ENCODE results near the gene FAM161B. TPM values are rescaled to one million over a fixed set of nuclear protein-coding genes. Genes with fewer than 3 reads are reported as not detected.

FAM161B gene
- total RNA-seq, 2 donors from 2014 or later: 2.9 to 4.5 TPM

- Histone ChIP-seq H3K27me3 (replicated peaks; ENCODE audit: insufficient read depth) (no peaks in the 10 kb centered on the region), H3K4me1 (ENCODE audit: control insufficient read depth in 1 of 2, low read depth in 2 of 2) (peaks cover 17 to 31% of the 10 kb centered on the region in 2 donors), H3K9me3 (no peaks in the 10 kb centered on the region), H3K27ac (no peak overlapping the region), H3K4me3 (peak overlapping the region; percentile 79), H3K36me3 (peaks cover 5% of the 10 kb centered on the region)
- TF ChIP-seq CTCF (IDR thresholded peaks at IDR 0.05): no peak
- ATAC-seq (ENCODE audit: insufficient number of reproducible peaks, low FRiP score, low read depth) (no peak), DNase-seq (ENCODE audit: low spot score) (no peak)
Measured at GRCh38 chr14:73888460-73888725, 61.5 kb downstream of the FAM161B start.

GRCh38 chr14:73887694-73888459, 62.0 kb downstream of the FAM161B start:
- Histone ChIP-seq H3K4me1 (ENCODE audit: control insufficient read depth in 1 of 2, low read depth in 2 of 2) (peaks cover 17 to 31% of the 10 kb centered on the region in 2 donors), H3K4me3 (peak overlapping the region; percentile 79), H3K27ac (peak overlapping the region; percentile 85 to 97), H3K27me3 (replicated peaks; ENCODE audit: insufficient read depth) (no peaks in the 10 kb centered on the region), H3K9me3 (no peaks in the 10 kb centered on the region), H3K36me3 (peaks cover 5% of the 10 kb centered on the region)
- no peak for DNase-seq (ENCODE audit: low spot score)
- no peak for ATAC-seq (ENCODE audit: insufficient number of reproducible peaks, low FRiP score, low read depth)
- no peak for TF ChIP-seq CTCF (IDR thresholded peaks at IDR 0.05)

- H3K27ac ChIP-seq: peak overlapping the region; percentile 85 to 97
- H3K27me3 ChIP-seq (replicated peaks; ENCODE audit: insufficient read depth): no peaks in the 10 kb centered on the region
- H3K36me3 ChIP-seq: peaks cover 3% of the 10 kb centered on the region
- DNase-seq (ENCODE audit: low spot score) (no peak), ATAC-seq (ENCODE audit: insufficient number of reproducible peaks, low FRiP score, low read depth) (no peak)
- peaks cover 17 to 31% of the 10 kb centered on the region in 2 donors for H3K4me1 ChIP-seq (ENCODE audit: control insufficient read depth in 1 of 2, low read depth in 2 of 2)
- no peak for TF ChIP-seq CTCF (IDR thresholded peaks at IDR 0.05)
- no peaks in the 10 kb centered on the region for H3K9me3 ChIP-seq
- H3K4me3 ChIP-seq: peak overlapping the region; percentile 79
Measured at GRCh38 chr14:73887318-73887616, 62.6 kb downstream of the FAM161B start.

- no peaks in the 10 kb centered on the region for H3K36me3 ChIP-seq
- H3K4me3 ChIP-seq: peak within 1 kb of the TSS; percentile 79
- peaks cover 17 to 31% of the 10 kb centered on the region in 2 donors for H3K4me1 ChIP-seq (ENCODE audit: control insufficient read depth in 1 of 2, low read depth in 2 of 2)
- peak; percentile 90 for ATAC-seq (ENCODE audit: insufficient number of reproducible peaks, low FRiP score, low read depth)
- H3K27me3 ChIP-seq (replicated peaks; ENCODE audit: insufficient read depth): no peaks in the 10 kb centered on the region
- no peaks in the 10 kb centered on the region for H3K9me3 ChIP-seq
- peak; percentile 83 for DNase-seq (ENCODE audit: low spot score)
- peak within 1 kb of the TSS; percentile 85 to 97 for H3K27ac ChIP-seq
- TF ChIP-seq CTCF (IDR thresholded peaks at IDR 0.05): no peak
Measured at GRCh38 chr14:73886449-73887317, 63.2 kb downstream of the FAM161B start, which contains the start of gene ZNF410. ZNF410 (plus strand) TSS chr14:73886859; CDS start chr14:73892176, 5,317 bp downstream.

- Histone ChIP-seq H3K27ac (no peak overlapping the region), H3K36me3 (no peaks in the 10 kb centered on the region), H3K27me3 (replicated peaks; ENCODE audit: insufficient read depth) (no peaks in the 10 kb centered on the region), H3K4me1 (ENCODE audit: control insufficient read depth in 1 of 2, low read depth in 2 of 2) (peaks cover 17 to 31% of the 10 kb centered on the region in 2 donors), H3K9me3 (no peaks in the 10 kb centered on the region), H3K4me3 (no peak overlapping the region)
- TF ChIP-seq CTCF (IDR thresholded peaks at IDR 0.05): no peak
- no peak for DNase-seq (ENCODE audit: low spot score)
- no peak for ATAC-seq (ENCODE audit: insufficient number of reproducible peaks, low FRiP score, low read depth)
Measured at GRCh38 chr14:73884438-73885190, 65.3 kb downstream of the FAM161B start.
